Hematopoietic multipotent progenitor cell treated with erythropoietin and hydrocortisone succinate and interleukin-3 and kit ligand, for 6 days (in vitro differentiated cells): Measurements from ENCODE around the gene TEFM.
"Not testable (repeated sequence)": the region's sequence is repeated elsewhere in the genome, so short reads cannot be mapped to it uniquely, and the experiment has no call there.

Experiments used
- DNase-seq: peaks from one replicate; pipeline ENCODE4 v3.0.0-alpha.2; 2015

TEFM gene

DNA sequence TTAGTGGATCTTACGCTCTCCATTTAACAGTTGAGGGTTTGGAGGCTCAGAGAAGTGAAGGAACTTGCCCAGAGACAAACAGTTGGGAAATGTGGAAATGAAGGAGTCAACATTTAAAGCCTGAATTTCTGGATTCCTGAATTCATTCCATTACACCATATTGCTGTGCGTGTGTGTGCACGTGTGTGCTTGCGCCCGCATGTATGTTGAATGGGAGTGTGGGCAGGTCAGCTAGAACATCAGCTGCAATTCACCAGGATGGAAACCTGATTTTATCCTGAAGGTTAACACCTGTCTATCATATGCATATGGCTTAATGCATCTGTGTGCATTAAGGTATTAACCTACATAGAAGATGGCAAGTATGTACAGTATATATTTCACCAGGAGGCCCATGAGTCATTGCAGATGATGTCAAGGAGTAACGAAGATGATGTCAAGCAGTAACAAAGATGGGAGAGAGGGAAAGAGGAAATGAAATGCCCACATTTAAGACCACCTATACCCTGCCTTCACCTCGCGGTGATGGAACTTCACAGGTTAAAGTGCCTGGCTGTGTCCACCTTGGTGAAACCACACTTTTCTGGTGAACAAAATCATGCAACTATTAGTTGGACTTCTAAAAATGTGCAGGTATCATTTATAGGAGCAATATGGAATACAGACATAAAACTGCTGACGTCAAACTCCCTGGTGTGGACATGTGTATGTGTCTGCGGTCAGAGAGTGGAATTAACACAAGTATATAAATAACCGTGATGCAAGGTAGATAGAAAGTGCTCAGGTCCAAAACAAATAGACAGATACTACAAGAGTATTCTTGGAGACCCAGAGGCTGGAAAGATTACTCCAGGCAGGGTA, 14.9 kb upstream of the TEFM start:
- no peak for DNase-seq

DNA sequence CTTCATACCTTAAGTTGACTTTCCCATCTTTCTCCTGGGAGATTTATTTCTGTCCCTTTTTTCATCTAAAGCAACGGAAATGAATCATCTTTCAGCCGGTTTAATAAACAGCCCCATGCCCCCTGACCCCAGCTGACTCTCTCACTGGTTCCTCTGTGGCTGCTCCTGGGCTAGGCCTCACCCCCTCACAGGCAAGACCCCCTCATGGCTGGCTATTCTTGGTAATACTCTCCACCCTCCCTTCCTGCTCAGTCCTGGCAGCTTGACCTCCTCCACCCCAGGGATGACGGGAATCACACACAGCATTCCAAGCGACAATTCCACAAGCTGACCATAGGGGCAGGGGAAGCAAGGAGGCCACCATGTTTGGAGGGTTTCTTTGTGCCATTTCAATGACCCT, 14.2 kb upstream of the TEFM start:
- DNase-seq: no peak

DNA sequence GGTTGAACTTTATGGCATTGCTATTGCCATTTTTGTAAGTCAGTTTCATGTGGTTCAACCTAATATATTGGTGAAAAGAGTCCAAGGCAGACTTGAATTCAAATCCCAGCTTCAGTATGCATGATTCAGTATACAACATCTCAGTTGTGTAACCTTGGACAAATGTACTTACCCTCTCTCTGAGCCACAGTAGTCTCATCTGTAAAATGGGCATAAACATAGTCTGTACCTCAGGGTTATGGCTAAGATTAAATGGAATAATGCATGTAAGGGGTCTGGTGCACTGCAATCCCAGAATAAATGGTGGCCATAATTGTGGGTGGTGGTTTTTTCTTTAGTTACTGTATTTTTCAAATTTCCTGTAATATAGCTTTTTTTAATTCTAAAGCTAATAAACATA, 11.0 kb upstream of the TEFM start:
- no peak for DNase-seq

DNA sequence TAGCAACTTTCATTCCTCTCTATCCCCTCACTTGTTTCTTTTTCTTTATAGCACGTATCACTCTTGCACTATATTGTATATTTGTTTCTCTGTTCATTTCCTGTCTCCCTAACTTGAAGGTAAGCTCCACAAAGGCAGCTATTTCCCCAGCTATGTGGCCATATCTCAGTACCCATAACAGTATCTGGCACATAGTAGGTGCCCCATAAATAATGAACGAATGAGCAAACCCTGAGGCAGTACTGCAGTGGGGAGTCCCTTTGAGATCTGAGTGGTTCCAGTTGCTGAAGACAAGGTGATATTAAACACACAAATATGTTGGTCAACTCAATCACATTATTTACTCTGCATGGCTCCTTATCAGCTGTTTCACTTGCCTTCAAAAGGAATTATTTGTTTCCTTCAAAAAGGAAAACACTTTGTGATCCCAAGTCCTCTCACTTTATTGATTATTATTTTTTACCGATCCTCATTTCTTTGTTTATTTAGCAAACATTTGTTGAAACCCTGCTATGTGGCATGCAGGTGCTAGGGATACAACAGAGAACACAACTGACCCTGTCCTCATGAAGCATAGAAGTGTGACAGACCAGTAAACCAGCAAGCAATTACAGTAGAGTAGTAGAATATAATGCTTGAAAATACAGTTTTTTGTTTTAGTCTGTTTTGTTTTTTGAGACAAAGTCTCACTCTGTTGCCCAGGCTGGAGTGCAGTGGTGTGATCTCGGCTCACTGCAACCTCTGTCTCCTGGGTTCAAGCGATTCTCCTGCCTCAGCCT, 10.0 kb upstream of the TEFM start:
- DNase-seq: no peak

DNA sequence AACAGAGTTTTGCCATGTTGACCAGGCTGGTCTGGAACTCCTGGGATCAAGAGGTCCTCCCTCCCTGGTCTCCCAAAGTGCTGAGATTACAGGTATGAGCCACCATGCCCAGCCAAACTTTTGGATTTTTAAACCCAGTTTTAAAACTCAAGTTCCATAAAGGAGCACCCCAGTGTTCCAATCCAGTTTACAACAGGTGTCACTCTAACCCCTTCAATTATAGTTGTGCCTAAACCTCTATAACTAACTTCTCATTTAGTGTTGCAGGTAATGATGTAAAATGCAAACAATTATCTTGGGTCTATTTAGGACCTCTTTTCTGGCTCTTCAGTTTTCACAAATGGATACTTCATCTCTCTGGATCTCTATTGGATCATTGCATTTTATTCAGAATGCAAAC, 7.9 kb upstream of the TEFM start:
- no peak for DNase-seq

GRCh38 chr17:30910151-30910550, 4.1 kb upstream of the TEFM start:
- DNase-seq: not testable (repeated sequence)

GRCh38 chr17:30908717-30909420, 2.8 kb upstream of the TEFM start:
- no peak for DNase-seq

GRCh38 chr17:30905742-30906100, 317 bp downstream of the TEFM start:
- peak; percentile 31 for DNase-seq

GRCh38 chr17:30897311-30897710, 8.7 kb downstream of the TEFM start:
- DNase-seq: no peak

DNA sequence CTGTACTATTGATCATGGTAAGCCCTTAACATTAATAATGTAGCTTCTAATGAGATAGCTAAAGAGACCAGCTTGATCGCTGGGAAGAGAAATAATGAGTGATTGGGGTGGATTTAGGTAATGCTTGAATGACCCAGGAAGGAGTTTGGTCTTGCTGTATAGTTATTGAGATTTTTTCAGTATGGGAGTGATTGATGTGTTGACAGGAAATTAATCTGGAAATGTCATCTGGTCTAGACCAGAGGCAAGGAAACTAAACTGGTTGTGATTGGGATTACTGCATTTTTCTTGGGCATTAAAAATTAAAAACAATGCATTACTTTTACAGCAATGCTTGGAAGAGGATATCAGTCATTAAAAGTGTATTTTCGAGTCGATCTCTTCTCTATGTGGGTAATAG, 11.8 kb downstream of the TEFM start:
- no peak for DNase-seq

DNA sequence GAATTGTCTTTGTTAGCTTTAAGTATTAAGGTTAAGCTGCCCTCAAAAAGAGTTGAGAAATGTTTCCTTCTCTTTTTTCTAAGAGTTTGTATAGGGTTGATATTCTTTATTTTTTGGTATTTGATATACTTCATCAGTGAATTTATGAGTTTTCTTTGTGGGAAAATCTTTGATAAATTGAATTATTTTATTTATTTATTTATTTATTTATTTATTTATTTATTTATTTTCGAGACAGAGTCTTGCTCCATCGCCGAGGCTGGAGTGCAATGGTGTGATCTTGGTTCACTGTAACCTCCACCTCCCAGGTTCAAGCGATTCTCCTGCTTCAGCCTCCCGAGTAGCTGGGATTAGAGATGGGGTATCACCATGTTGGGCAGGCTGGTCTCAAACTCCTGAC, 19.9 kb downstream of the TEFM start:
- no peak for DNase-seq

DNA sequence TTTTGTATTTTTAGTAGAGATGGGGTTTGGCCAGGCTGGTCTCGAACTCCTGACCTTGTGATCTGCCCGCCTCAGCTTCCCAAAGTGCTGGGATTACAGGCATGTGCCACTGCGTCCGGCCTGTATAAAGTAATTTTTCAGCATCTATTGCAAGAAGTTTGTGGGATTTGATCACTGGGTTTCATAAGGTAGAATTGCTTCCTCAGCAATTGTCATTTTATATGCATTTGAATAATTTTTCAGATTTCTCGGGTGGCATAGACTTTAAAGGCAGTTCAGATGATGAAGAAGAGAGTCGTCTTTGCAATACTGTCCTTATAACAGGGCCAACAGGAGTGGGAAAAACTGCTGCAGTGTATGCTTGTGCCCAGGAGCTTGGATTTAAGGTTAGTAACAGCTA, 37.0 kb downstream of the TEFM start:
- no peak for DNase-seq

DNA sequence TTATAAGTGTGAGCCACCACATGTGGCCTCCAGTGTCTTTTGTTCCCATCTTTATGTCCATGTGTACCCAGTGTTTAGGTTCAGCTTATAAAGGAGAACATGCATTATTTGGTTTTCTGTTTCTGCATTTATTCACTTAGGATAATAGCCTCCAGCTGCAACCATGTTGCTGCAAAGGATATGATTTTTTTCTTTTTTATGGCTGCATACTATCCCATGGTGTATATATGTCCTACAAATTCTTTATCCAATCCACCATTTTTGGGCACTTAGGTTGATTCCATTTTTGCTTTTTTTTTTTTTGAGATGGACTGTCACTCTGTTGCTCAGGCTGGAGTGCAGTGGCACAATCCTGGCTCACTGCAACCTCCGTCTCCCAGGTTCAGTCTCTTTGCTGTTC, 41.4 kb downstream of the TEFM start:
- no peak for DNase-seq

GRCh38 chr17:30858556-30859250, 47.3 kb downstream of the TEFM start:
- DNase-seq: no peak

- no peak for DNase-seq
These were observed 51.9 kb downstream of the TEFM start for GRCh38 chr17:30854146-30854545.
